HG02840 (cell line): ENCODE data around the gene PTPRM.

Source experiments
- ATAC-seq: cut with Tn5 transposase; IDR thresholded peaks from one replicate; pipeline ENCODE4 v1.9.1; 2021; ENCODE audit warnings: mild to moderate bottlenecking, moderate library complexity, moderate number of reproducible peaks; ENCODE audit not compliant: unreplicated experiment, low FRiP score

The PTPRM gene

DNA sequence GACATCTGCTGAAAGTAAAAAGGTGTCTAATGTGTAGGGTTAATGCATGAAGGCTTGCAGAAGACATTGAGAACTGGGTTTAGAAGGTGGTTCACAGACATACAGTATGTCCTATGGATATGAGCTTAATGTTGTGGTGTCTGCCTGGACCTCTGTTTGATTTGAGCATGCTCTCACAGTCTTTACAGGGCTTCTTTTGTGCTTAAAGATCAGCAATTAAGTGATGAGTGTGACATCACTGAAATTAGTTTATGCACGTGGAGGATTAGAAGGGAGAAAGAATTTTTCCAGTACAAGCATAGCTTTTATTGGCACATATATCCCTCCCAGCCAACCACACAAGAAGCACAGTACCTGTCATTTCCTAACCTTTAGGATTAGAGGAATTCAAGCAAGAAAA lies 674.6 kb downstream of the PTPRM start:
- ATAC-seq, result no peak

DNA sequence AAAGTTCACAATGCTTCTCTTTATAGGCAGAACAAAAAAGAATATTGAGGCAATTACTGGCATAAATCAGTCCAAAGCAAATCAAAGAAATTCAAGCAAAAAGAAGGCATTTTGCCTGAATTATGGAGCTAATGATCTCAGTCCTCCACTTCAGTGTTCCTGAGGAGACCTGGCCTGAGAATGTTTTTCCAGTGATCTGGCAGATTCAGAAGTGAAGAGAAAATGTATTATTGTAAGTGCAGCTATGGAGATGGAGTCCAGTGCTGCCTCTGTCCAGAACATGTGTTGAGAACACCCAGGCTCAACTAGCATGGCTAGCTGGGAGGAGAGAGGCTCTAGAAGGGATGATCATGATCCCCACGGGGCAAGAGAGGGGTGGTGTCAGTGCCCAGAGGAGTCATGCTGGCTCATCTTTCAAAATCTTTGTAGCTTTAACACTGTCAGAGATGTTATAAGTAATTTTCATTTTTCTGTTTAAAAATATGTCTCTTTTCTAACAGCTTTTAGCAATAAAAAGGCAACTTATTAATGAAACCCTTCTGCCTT lies 675.1 kb downstream of the PTPRM start:
- no peak for ATAC-seq

DNA sequence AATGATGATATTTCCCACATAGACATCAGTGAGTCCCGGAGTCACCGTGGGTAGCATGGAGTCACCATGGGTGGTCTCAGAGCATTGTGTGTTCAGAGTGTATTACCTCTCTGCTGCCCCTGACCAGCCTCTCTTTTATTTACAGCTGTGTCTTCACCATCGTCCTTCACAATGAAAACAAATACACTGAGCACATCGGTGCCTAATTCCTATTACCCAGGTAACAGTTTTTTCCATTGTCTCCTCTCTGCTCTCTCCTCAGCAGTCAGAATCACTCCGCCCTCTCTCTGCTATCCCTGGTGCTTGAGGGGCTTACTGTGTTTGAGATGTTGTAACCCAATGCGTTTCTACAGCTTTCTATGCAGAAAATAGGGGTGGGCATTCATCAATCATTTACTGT lies 680.6 kb downstream of the PTPRM start:
- ATAC-seq, result no peak

DNA sequence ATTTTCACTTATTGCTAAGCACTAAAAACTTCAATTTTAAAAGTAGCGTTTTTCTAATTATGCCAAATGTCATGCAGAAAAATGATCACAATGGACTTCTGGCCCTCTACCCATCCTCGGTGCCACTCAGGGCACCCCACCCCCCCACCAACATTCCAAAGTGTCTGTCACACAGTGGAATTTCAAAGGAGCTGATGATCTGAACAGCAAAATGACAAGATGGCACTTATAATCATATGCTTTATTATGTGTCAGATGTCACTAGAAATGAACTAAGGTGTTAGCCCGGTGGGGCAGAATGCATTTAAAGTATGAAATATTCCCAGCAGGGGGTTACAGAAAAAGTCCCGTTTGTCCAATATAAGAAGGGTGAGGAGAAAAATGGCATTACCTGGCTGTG lies 681.5 kb downstream of the PTPRM start:
- no peak for ATAC-seq

DNA sequence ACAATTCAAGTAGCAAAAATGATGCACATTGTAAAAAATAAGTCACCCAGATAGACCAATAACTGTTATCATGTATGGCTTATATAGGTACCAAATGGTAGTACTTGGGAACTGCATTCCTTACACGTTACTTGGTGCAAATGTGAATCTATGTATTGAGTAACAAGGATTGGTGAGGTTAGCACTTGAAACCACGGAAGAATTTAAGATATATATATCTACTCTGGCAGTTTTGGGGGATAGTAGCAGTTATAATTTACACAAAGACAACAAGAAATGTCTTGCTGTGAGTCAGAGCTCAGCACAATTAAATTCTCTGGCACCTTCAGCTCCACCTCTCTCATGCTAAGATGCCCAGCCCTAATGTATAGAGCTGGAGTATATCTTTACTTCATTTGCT lies 682.7 kb downstream of the PTPRM start:
- ATAC-seq, result no peak

DNA sequence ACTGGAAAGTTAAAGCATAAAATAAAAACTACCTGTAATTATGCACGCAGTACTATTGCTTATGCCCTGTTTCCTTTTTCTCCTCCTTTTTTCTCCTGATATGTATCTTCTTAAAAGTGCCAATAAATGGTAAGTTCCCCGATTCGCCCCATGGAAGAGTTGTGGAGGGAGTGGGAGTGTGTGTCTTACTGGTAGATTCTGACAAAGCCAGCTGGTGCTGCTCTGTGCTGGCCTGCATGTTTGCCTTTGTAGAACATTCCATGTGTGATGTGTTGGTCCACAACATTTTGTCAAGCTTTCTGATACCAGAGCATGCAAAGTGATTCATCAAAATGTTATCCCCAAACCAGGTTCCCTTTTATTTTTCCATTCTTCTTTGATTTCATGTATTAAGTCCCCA lies 685.3 kb downstream of the PTPRM start:
- no peak for ATAC-seq

DNA sequence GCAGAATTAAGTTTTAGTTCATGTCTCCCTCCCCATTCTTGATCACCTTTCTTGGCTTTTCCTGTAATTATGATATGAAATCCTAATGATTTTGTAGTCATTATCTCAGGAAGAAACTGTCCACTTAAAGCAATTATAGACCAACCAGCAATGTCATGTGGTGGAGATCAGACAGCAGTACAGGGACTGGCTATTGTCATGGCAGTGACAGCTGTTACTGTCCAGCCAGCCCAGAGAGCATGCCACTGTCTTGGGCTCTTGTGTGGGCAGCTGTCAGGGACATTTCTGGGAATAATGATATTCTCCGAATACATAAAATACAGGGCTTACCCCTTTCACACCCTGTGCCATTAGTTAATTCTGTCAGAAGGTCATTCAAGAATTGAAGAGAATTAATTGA lies 686.8 kb downstream of the PTPRM start:
- no peak for ATAC-seq

DNA sequence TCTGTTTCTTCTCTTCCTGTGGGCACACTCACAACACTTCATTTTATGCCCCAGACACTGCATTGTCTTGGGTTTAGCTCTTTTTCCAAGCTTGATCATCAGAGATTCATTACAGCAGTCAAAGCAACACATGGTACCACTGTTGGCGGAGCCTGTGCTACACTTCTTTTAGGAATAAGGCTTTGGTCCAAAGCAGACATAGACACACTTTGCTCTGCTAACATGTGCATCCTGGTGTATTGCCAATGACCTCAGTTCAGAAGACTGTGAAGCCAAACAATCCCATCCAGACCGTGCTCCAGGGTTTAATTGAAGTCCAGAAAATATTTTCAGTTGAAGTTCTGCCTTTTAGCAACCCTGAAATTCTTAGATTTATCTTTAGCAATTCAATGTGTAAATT lies 687.5 kb downstream of the PTPRM start:
- no peak for ATAC-seq

DNA sequence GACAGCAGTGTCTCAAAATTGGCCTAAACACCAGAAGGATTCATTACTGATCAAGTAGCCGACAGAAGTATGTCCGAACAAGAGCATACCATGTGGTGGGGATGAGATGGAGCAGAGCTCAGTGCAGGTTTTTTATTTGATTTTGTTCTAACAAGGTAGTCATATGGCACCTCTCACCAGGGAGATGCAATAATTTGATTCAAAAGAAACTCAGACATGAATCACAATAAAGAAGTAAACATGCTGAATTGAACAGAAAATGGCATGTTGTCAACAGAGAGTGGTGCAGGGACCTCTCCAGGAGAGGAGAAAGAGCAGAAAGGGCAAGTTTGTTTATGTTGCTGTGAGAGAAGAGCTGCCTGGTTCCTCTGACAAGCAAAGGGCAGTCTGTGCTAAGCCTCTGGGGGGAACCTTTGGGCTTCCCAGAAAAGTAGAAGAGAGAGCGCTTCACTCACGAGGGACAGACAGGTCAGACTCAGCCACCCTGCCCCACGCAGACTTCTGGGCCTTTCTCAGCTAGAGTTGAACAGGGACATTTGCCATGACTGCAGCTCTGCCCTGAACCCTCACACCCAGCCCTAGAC lies 690.8 kb downstream of the PTPRM start:
- ATAC-seq, result no peak

DNA sequence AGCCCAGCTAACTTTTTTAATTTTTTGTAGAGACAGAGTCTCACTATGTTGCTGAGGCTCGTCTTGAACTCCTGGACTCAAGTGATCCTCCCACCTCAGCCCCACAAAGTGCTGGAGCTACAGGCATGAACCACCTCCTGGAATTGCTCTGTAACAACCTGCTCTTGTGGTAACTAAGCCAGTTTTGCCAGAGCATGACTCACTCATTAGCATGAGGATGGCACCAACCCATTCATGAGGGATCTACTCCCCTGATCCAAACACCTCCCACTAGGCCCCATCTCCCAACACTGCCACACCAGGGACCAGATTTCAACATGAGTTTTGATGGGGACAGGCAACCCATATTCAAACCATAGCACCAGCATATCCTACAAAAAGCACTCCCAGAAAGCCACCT lies 693.2 kb downstream of the PTPRM start:
- no peak for ATAC-seq

DNA sequence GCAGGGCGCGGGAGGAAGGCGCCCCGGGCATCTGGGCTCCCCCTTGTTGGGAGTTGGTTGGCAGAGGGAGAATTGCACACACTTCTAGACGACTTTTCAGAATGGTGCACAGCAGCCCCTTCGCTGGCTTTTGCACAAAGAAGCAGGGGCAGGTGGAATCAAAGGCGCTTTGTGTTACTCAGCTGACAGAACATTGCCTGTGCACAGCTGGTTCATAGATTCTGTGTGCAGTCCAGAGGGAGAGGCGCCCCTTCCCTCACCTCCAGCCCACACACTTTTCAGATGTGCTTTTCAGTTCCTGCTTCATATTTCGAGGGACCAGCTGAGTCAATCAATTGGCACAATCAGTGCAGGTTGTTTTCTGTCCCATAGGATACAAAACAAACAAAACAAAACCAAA lies 693.7 kb downstream of the PTPRM start:
- ATAC-seq, result no peak

DNA sequence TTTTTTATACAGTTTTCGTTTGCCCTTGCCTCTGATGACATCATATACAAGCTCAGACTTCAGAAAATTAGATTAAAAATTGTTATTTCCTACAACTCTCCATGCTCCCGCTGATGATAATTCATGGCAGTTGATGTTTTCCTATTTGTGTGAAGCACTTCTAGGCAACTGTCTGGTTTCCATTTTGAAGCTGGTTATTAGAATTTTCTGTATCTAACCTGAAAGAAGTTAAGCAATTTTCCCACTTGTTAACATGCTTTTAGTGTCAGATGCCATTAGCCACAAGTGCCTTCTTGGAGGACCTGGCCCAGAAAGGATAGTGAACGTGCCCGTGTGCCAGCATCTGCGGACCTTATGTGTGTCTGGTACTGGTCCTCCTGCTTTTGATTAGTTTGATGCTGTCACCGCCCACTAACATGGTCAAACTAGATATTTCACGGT lies 694.6 kb downstream of the PTPRM start:
- ATAC-seq, result no peak

DNA sequence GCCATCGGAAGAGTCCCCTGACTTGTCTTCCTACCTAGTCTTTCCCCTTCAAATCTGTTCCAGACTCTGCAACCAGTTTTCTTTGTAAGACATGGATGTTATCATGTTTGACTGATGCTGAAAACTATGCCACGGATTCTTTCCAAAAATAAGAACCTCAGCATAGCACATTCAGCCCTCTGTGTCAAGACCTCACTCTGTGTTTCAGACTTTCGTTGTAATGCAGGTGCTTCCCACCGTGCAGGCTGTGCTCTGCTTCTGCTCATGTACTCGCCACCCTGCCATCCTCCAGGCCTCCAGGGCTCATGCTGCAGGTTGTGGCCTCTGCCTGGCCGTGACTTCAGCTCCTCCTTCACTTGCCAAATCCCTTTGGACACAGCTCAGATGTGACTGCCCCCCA lies 695.1 kb downstream of the PTPRM start:
- ATAC-seq, result no peak

DNA sequence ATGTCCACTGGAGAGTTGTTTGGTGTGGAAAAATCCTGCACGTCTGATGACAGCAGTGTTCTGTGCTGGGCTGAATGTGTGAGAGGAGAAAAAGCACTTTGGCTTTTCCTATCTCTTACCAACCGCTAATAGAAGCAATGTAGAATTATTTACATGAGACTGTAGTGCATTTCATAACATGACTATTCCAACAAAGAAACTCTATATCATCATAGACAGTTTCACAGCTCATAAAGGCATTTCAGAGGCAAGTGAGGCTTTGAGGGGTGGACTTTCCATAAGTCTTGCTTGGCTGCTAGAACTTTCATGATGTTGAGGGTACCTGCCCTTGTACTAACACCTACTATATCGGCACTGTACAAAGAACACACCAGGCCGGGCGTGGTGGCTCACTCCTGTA lies 697.0 kb downstream of the PTPRM start:
- ATAC-seq, result no peak

DNA sequence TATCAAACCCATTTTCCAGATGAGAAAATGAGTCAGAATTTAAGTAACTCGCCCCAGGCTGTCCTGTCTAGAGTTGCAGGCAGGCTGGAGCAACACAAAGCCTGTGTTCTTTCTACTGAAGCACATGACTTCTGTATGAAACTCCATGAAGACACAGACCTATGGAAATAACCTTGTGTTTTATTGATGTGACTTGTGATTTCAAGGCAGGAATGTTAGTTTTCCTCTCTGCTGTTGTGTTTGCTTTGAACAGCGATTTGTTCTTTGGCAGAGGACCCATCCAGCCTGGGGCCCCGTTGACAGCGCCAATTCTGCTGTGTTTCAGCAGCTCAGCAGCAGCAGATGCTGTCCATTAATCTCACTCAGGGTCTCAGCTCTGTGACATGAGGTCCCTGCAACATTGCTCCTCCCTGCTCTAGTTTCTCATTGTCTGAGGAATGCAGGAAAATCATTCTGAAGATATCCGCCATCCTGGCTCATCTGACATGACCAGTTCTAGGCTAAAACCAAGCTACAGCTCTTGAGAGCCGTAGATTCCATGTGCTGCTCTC lies 697.8 kb downstream of the PTPRM start:
- no peak for ATAC-seq

DNA sequence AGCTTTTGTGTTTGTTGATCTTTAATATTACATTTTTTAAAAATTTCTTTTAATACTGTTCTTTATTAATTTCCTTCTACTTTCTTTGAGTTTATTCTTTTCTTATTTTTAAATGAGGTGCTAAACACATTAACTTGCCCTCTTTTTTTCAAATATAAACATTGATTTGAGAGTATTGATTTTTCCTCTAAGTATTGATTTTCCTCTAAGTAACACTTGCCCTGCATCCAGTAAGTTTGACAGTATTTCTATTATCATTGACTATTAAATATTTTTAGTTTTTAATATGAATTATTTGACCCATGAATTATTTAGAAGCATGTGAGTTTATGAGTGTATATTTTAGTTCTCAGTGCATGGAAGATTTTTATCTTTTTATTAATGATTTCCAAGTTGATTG lies 705.1 kb downstream of the PTPRM start:
- no peak for ATAC-seq

DNA sequence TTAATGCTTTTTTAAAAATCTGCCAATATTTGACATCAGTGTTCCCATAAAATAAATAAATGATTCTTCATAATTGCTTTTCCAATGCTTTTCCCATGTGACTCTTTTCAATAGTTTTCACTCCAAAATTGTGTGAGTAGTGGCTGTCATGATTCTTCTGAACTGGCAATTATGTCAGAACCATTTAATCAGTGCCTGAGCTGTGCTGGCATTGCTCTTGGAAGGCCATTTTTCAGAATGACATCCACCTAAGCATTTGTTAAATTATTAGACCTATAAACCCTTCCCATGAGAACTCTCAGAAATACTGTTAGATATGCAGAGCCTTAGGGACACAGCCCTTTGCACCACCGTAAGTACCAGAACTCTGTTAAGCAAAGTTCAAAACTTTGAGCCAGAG lies 707.3 kb downstream of the PTPRM start:
- ATAC-seq, result no peak

DNA sequence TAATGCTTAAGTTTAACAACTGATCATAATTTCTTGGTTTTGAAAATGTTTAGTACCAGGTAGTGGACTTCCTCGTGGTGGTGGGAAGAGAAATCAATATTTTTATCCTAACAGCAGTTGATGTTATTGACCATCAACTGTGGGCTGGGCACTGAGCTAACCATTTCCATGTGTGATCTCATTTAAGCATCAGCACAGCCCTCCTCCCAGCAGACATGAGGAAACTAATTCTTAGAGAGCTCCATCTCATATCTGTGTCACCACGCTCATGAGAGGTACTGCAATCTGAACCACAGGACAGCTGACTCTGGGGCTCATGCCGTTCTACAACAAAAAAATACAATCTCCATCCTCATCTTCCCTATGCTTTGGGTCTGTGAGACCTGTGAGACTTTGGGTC lies 709.3 kb downstream of the PTPRM start:
- no peak for ATAC-seq

DNA sequence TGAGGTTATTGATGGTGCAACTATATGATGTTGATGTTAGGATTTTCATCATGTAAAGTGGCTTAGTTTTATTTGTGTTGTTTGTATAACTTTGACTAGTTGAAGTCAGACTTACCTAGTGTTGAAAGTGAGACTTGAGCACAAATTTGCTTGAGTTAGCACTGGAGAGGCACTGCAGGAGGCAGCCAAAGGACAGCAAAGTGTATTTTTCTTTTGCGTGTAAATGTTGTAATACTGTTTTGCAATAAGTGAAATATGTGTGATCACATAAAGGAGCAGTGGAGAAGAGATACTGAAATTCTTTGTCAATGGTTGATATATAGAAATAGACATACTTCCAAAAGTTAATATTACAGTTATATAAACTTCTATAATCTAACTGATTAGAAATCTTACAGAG lies 710.2 kb downstream of the PTPRM start:
- no peak for ATAC-seq

DNA sequence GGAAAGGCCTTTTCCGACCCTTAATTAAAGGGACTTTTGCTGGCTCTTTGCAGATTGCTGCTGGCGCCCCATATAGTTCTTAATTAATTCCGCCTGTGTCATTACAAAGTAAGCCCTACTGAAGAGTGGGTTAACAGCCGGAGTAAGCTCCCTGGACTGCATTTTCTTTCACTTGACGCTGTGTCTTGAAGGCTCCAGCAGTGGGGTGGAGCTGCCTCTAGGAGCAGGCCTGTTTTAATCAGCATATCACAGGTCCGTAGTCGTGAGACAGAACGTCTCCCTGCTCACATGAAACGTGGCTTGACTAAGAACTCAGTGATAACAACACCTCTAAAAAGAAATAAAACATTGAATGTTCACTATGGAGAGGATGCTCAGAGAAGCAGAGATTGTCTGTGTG lies 712.2 kb downstream of the PTPRM start:
- ATAC-seq, result no peak

DNA sequence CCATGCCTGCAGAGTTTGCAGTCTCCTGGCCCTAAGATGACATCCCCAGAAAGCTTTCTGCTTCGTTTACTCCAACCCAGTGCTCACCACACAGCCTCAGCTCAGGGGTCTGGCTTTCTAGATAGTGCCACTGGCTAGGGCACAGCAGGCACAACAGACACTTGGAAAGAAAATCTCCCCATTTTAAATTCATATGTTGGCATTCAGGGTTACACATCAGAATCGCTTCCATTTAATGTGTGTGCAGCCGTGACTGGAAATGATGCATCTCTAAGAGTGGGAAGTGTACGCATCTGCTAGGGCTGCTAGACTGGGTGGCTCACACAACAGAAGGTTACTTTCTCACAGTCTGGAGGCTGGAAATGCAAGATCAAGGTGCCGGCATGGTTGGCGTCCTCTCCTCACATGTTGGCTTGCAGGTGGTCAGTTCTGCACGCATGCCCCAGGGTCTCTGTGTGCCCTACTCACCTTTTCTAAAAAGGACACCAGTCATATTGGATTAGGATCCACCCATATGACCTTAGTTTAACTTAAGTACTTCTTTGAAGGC lies 712.7 kb downstream of the PTPRM start:
- no peak for ATAC-seq

DNA sequence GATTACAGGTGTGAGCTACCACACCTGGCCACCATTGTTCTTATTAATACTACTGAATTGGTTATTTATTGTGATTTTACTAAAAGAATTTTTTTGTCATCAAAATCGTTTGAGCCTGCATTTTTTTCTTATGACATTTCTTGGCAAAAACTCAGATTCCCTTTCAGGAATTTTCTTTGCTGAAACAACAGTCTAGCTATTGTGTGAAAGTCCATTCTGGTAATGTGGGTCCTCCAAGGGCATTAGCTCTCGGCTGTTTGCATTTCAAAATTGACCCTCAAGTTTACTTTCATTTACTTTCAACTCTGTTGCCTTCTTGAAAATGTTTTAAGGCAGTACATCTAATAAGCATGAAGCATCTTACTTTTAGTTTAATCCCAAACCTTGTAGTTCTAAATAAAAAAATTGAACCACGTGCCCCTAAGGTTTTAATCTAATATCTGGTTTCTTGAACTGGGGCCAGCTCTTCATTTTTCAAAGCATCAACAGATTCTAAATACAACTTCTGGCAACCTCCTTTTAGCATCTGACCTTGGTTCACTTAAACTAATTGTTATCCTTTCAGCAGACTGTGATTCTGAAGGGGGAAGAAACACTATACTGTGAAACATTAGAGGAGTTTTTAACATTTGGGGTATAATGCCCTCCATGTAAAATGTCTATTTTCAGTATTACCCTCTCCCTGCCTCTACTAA lies 716.9 kb downstream of the PTPRM start:
- ATAC-seq, result no peak
